KG1 (cell line): ENCODE measurements around the gene AZIN2.
"Not testable (repeated sequence)": the region's sequence is repeated elsewhere in the genome, so short reads cannot be mapped to it uniquely, and the experiment has no call there.

Experiments
- DNase-seq: peaks from one replicate; lab custom pipeline; 2025; lab: John Stamatoyannopoulos, UW

Gene AZIN2

GRCh38 chr1:33057095-33057494 lies 23.9 kb upstream of the AZIN2 start:
- DNase-seq, result no peak

DNA sequence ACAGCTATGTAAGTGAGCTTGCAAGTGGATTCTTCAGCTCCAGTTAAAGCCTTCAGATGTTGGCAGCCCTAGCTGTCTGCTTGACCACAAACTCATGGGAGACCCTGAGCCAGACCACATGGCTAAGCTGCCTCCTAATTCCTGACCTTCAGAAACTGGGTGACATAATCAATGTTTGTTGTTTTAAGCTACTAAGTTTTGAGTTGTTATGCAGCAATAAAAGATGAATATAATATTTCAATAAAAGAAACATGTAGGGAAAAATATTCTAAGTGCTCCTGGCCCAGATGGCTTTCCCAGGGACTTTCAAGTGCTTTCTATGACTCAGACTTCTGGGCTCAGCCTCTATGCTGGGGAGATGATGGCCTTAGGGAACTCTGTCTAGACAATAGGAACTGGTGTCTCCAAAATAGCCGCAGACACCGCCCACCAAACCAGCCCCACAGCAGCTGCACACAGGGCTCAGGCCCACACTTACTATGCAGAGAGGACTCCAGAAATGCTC lies 20.3 kb upstream of the AZIN2 start:
- DNase-seq, result no peak

DNA sequence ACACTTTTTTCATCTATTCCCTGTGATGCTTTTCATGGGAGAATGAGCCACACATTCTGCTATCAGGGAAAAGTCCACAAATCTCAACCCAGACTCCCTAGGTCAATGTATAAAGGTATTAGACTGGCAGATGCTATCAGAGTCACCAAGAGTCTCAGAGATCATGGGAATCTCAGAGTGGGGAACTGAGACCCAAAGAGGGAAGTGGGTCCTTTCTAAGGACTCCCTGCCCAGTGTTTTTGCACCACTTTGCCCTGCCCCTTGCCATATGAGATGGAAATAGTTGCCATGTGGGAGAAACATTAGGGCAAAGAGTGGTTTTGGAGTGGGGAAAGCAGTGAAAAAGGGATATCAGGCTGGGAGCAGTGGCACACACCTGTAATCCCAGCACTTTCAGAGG lies 19.1 kb upstream of the AZIN2 start:
- no peak for DNase-seq

- DNase-seq, result not testable (repeated sequence)
Observed at GRCh38 chr1:33064284-33064683, 16.7 kb upstream of the AZIN2 start.

DNA sequence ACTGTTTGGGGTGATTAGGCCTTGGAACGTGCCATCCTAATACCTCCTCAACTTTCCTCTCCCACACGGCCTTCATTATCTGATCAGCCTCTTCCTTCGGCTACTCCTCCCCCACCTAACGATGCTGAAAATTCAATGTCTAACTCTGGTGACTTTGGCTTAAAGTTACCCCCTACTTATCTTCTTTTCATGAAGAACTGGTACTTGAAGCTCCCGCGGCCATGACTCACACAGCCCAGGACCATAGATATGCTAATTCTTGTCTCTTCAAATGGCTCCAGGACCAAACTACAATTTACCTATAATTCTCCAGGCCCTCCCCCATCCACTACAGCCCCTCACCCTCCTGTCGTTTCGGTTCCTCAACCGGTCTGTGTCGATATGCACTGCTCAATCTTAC lies 15.7 kb upstream of the AZIN2 start:
- no peak for DNase-seq

- DNase-seq, result not testable (repeated sequence)
Observed at GRCh38 chr1:33066477-33066876, 14.5 kb upstream of the AZIN2 start.

GRCh38 chr1:33068108-33068507 lies 12.8 kb upstream of the AZIN2 start:
- DNase-seq, result not testable (repeated sequence)

- no peak for DNase-seq
Observed at GRCh38 chr1:33070628-33071027, 10.3 kb upstream of the AZIN2 start.

DNA sequence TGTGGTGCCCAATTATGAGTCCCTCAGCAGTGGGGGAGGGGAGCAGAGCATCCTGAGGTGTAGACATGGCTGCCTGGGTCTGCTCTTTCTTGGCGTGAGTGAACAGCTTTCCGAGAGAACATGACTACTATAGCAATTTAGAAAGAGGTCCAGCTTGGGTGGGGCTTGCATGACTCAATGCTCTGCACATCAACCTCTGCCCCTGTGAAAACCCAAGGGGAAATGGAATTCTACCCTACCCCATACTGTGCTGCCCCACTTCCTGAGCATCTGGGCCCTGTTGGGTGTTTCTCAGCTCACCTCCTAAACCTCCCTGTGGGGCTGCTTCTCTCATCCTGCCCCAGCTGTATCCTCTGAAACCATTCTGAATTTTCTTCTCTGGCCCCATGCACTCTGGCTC lies 8.2 kb upstream of the AZIN2 start:
- DNase-seq, result no peak

- DNase-seq, result no peak
Observed at GRCh38 chr1:33074193-33074945, 6.6 kb upstream of the AZIN2 start.

GRCh38 chr1:33078030-33078591 lies 2.8 kb upstream of the AZIN2 start:
- DNase-seq, result no peak

DNA sequence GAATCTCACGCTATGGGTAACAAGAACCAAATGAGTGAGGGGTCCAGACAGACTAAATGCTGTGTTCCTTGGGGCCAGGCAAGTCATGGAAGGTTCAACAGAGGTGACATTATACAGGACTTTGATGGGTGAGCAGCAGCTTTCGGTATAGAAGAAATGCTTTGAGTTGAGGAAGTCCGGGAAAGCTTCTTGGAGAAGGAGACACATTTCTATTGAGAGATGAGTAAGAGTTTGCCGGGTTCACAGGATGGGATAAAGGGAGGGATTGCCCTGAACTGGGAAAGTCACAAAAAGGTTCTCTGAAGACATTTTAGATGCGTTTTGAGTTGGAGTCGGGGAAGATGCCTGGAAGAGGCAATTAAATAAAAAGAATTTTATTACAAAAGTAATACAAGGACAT lies 580 bp upstream of the AZIN2 start:
- no peak for DNase-seq

DNA sequence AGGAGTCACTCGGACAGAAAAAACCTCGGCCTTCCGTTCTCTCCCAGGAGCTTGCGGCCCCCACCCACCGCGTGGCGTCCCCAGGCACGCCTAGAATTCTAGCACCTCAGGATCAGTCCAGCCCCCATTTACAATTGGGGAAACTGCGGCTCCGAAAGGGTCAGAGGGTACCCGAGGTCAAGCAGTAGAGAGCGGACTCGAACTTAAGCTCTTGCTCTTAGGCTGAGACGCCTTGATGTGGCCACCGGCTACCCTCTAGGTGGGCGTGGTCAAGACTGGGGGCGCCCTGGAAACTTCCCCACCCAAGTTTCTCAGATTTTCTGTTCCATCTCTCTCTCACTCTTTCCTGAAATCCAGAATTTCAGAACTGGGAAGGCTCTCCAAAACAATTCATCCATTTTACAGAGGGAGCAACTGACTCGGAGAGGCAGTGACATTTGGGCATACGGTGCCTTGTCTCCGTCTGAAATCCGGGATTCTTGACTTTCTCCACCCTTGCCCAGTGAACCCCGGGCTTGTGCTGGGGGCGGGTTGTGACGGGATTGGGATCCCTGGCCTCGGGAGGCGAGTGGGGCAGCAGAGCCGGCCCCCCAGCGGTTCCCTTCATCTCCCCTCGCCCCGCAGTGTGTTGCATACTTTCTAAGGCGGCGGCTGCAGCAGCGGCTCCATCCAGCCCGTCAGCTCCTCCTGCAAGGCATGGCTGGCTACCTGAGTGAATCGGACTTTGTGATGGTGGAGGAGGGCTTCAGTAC lies 777 bp downstream of the AZIN2 start:
- DNase-seq, result no peak

DNA sequence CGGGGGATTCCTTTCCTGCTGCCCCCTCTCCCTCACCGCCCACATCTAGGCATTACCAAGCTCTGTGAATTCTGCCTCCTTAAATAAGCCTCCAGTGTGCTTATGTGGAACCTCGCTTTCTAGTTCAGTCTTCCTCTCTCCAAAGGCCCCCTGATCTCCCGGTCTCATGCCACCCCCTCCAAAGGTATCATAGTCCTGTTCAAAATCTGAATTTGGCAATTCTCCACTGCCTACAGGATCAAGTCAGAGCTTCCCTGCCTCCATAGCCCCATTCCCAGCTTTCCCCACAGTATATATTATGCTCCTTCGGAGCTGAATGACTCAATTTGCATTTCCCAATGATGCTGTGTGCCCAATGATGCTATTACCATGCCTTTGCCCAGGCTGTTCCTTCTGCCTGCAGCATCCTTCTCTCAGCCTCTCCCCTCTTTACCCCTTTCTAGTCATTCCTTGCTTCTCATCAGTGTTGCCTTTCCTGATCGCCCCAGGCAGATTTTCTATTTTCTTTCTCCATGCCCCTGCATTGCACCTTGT lies 1.7 kb downstream of the AZIN2 start:
- DNase-seq, result no peak

GRCh38 chr1:33085332-33085731 lies 4.4 kb downstream of the AZIN2 start:
- DNase-seq, result no peak

GRCh38 chr1:33086384-33086850 lies 5.5 kb downstream of the AZIN2 start:
- DNase-seq, result no peak

DNA sequence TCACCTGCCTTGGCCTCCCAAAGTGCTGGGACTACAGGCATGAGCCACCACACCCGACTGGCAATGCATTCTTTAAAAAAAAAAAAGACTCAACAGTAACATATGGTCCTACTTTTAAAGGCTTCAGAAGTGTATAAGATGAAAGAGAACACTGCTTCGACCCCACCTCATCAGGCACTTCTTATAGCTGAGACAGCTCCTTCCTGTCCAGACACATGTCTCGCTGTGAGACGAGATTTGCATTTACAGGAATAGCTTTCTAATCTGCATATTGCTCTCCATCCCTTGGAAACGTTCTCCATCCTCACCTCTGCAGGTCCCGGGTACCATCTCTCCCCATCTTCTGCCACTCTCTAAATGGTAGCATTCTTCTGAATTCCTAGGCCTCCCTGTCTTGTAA lies 6.7 kb downstream of the AZIN2 start:
- no peak for DNase-seq

GRCh38 chr1:33088119-33088906 lies 7.4 kb downstream of the AZIN2 start:
- DNase-seq, result peak; percentile 30

GRCh38 chr1:33089457-33089856 lies 8.5 kb downstream of the AZIN2 start:
- DNase-seq, result no peak

DNA sequence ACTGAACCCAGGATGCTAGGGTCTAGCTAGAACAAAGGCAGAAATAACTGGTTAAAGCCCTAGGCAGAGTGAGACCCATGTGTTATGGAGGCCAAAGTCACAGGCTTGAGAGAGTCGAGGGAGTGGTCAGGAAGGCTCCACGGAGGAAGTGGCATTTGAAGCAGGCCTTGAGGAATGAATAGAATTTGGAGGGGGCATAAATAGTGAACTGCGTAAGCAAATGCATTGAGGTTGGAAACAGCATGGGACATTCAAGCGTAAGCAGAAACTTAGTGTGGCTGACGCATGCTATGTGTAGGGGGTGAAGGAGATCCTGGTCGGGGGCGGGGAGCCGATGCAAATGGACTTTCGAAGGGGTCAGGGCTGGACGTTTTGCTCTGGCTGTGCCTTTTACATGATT lies 11.5 kb downstream of the AZIN2 start:
- no peak for DNase-seq

- no peak for DNase-seq
Observed at GRCh38 chr1:33093004-33093403, 12.1 kb downstream of the AZIN2 start.

- no peak for DNase-seq
Observed at GRCh38 chr1:33094486-33094885, 13.5 kb downstream of the AZIN2 start.
